ENCODE results near the gene MAP4.
"Not testable (repeated sequence)": the region's sequence is repeated elsewhere in the genome, so short reads cannot be mapped to it uniquely, and the experiment has no call there.

The MAP4 gene

GRCh38 chr3:47846186-47846879 lies 169.9 kb downstream of the MAP4 start:
- TF ChIP-seq TAF1 (IDR thresholded peaks at IDR 0.05; ENCODE audit: low read depth, low read length) (no peak), POLR2AphosphoS5 (IDR thresholded peaks at IDR 0.05; ENCODE audit: low read depth, low read length) (0 out of 2 replicates have a peak, but pooled peaks have one; percentile 13)
- DNase-seq (ENCODE audit: insufficient read length, low spot score) (no peak), FAIRE-seq (no peak)

GRCh38 chr3:47841786-47842349 lies 174.3 kb downstream of the MAP4 start:
- TF ChIP-seq SPI1 (IDR thresholded peaks at IDR 0.05; ENCODE audit: low read depth, low read length), result no peak
- no peak for TF ChIP-seq PAX5 (IDR thresholded peaks at IDR 0.05; ENCODE audit: insufficient read depth, low read length, severe bottlenecking)
- TF ChIP-seq POLR2AphosphoS5 (IDR thresholded peaks at IDR 0.05; ENCODE audit: low read depth, low read length), result no peak
- TF ChIP-seq TAF1 (IDR thresholded peaks at IDR 0.05; ENCODE audit: low read depth, low read length), result no peak
- no peak for TF ChIP-seq POLR2A (IDR thresholded peaks at IDR 0.05; ENCODE audit: low read depth, low read length)
- TF ChIP-seq POU2F2 (IDR thresholded peaks at IDR 0.05; ENCODE audit: low read depth, low read length), result no peak
- no peak for DNase-seq (ENCODE audit: insufficient read length, low spot score)
- FAIRE-seq, result no peak

- DNase-seq (ENCODE audit: insufficient read length, low spot score) (no peak), FAIRE-seq (no peak)
- TF ChIP-seq POLR2AphosphoS5 (IDR thresholded peaks at IDR 0.05; ENCODE audit: low read depth, low read length), result no peak
- no peak for TF ChIP-seq TAF1 (IDR thresholded peaks at IDR 0.05; ENCODE audit: low read depth, low read length)
- TF ChIP-seq POLR2A (IDR thresholded peaks at IDR 0.05; ENCODE audit: low read depth, low read length), result no peak
- TF ChIP-seq SPI1 (IDR thresholded peaks at IDR 0.05; ENCODE audit: low read depth, low read length), result no peak
Observed at GRCh38 chr3:47838503-47838902, 177.7 kb downstream of the MAP4 start.

GRCh38 chr3:47836986-47837385 lies 179.2 kb downstream of the MAP4 start:
- no peak for FAIRE-seq
- TF ChIP-seq POLR2A (IDR thresholded peaks at IDR 0.05; ENCODE audit: low read depth, low read length), result no peak
- TF ChIP-seq POU2F2 (IDR thresholded peaks at IDR 0.05; ENCODE audit: low read depth, low read length), result no peak
- TF ChIP-seq POLR2AphosphoS5 (IDR thresholded peaks at IDR 0.05; ENCODE audit: low read depth, low read length), result no peak
- no peak for TF ChIP-seq TAF1 (IDR thresholded peaks at IDR 0.05; ENCODE audit: low read depth, low read length)
- no peak for TF ChIP-seq PAX5 (IDR thresholded peaks at IDR 0.05; ENCODE audit: insufficient read depth, low read length, severe bottlenecking)
- no peak for TF ChIP-seq SPI1 (IDR thresholded peaks at IDR 0.05; ENCODE audit: low read depth, low read length)
- DNase-seq (ENCODE audit: insufficient read length, low spot score), result no peak

- FAIRE-seq, result not testable (repeated sequence)
Observed at GRCh38 chr3:47829482-47829881, 186.7 kb downstream of the MAP4 start.

GRCh38 chr3:47825590-47825989 lies 190.6 kb downstream of the MAP4 start:
- TF ChIP-seq PAX5 (IDR thresholded peaks at IDR 0.05; ENCODE audit: insufficient read depth, low read length, severe bottlenecking) (no peak), POU2F2 (IDR thresholded peaks at IDR 0.05; ENCODE audit: low read depth, low read length) (no peak), SPI1 (IDR thresholded peaks at IDR 0.05; ENCODE audit: low read depth, low read length) (no peak), POLR2A (IDR thresholded peaks at IDR 0.05; ENCODE audit: low read depth, low read length) (no peak), POLR2AphosphoS5 (IDR thresholded peaks at IDR 0.05; ENCODE audit: low read depth, low read length) (no peak), TAF1 (IDR thresholded peaks at IDR 0.05; ENCODE audit: low read depth, low read length) (no peak)
- FAIRE-seq, result peak; percentile 9

More at GRCh38 chr3:47829482-47829881, 186.7 kb downstream of the MAP4 start:
- not testable (repeated sequence) for DNase-seq (ENCODE audit: insufficient read length, low spot score)

GRCh38 chr3:47824541-47825473 lies 191.4 kb downstream of the MAP4 start:
- FAIRE-seq (peak; percentile 95), DNase-seq (ENCODE audit: insufficient read length, low spot score) (peak; percentile 96)
- peak; percentile 82 for TF ChIP-seq POLR2A (IDR thresholded peaks at IDR 0.05; ENCODE audit: low read depth, low read length)
- TF ChIP-seq PAX5 (IDR thresholded peaks at IDR 0.05; ENCODE audit: insufficient read depth, low read length, severe bottlenecking), result no peak
- peak; percentile 92 for TF ChIP-seq TAF1 (IDR thresholded peaks at IDR 0.05; ENCODE audit: low read depth, low read length)
- TF ChIP-seq SPI1 (IDR thresholded peaks at IDR 0.05; ENCODE audit: low read depth, low read length), result no peak
- TF ChIP-seq POLR2AphosphoS5 (IDR thresholded peaks at IDR 0.05; ENCODE audit: low read depth, low read length), result peak; percentile 61; the same call in 1 of the 2 replicates
- TF ChIP-seq POU2F2 (IDR thresholded peaks at IDR 0.05; ENCODE audit: low read depth, low read length), result peak; percentile 77

More at GRCh38 chr3:47825590-47825989, 190.6 kb downstream of the MAP4 start:
- no peak for DNase-seq (ENCODE audit: insufficient read length, low spot score)

GRCh38 chr3:47817609-47818008 lies 198.6 kb downstream of the MAP4 start:
- FAIRE-seq, result no peak
- TF ChIP-seq SPI1 (IDR thresholded peaks at IDR 0.05; ENCODE audit: low read depth, low read length), result no peak
- no peak for TF ChIP-seq POLR2A (IDR thresholded peaks at IDR 0.05; ENCODE audit: low read depth, low read length)
- no peak for TF ChIP-seq PAX5 (IDR thresholded peaks at IDR 0.05; ENCODE audit: insufficient read depth, low read length, severe bottlenecking)
- no peak for TF ChIP-seq TAF1 (IDR thresholded peaks at IDR 0.05; ENCODE audit: low read depth, low read length)
- TF ChIP-seq POU2F2 (IDR thresholded peaks at IDR 0.05; ENCODE audit: low read depth, low read length), result no peak
- TF ChIP-seq POLR2AphosphoS5 (IDR thresholded peaks at IDR 0.05; ENCODE audit: low read depth, low read length), result no peak
- no peak for DNase-seq (ENCODE audit: insufficient read length, low spot score)

- TF ChIP-seq PAX5 (IDR thresholded peaks at IDR 0.05; ENCODE audit: insufficient read depth, low read length, severe bottlenecking), result no peak
- TF ChIP-seq POLR2AphosphoS5 (IDR thresholded peaks at IDR 0.05; ENCODE audit: low read depth, low read length), result no peak
- TF ChIP-seq POU2F2 (IDR thresholded peaks at IDR 0.05; ENCODE audit: low read depth, low read length), result no peak
- TF ChIP-seq SPI1 (IDR thresholded peaks at IDR 0.05; ENCODE audit: low read depth, low read length), result no peak
- TF ChIP-seq POLR2A (IDR thresholded peaks at IDR 0.05; ENCODE audit: low read depth, low read length), result no peak
- no peak for TF ChIP-seq TAF1 (IDR thresholded peaks at IDR 0.05; ENCODE audit: low read depth, low read length)
- FAIRE-seq (no peak), DNase-seq (ENCODE audit: insufficient read length, low spot score) (no peak)
Observed at GRCh38 chr3:47813551-47814177, 202.6 kb downstream of the MAP4 start.

Data from GM12891 (cell line).